ENCODE data around the gene GIMAP8.

The GIMAP8 gene

GRCh38 chr7:150446288-150446938 lies 4.0 kb upstream of the GIMAP8 start:
- TF ChIP-seq POLR2AphosphoS5 (IDR thresholded peaks at IDR 0.05; ENCODE audit: low read depth) = no peak
- TF ChIP-seq GABPA (IDR thresholded peaks at IDR 0.05; ENCODE audit: low read depth) = no peak
- TF ChIP-seq SPI1 (IDR thresholded peaks at IDR 0.05; ENCODE audit: borderline replicate concordance, low read depth) = no peak
- no peak for TF ChIP-seq REST (IDR thresholded peaks at IDR 0.05; ENCODE audit: insufficient replicate concordance, low read depth)
- TF ChIP-seq CTCF (IDR thresholded peaks at IDR 0.05; ENCODE audit: insufficient read depth, low read length) = no peak
- DNase-seq (ENCODE audit: low read depth in 1 of 2, low spot score in 1 of 2) = no peak
- H3K27ac ChIP-seq (replicated peaks) = no peak overlapping the region
- H3K4me3 ChIP-seq (replicated peaks; ENCODE audit: insufficient read depth, low read length) = no peak overlapping the region
- no peaks in the 10 kb centered on the region for H3K27me3 ChIP-seq (ENCODE audit: insufficient read depth, poor library complexity, severe bottlenecking)

- no peak overlapping the region for H3K27ac ChIP-seq (replicated peaks)
- no peak overlapping the region for H3K4me3 ChIP-seq (replicated peaks; ENCODE audit: insufficient read depth, low read length)
- TF ChIP-seq SPI1 (IDR thresholded peaks at IDR 0.05; ENCODE audit: borderline replicate concordance, low read depth) (no peak), POLR2AphosphoS5 (IDR thresholded peaks at IDR 0.05; ENCODE audit: low read depth) (no peak), REST (IDR thresholded peaks at IDR 0.05; ENCODE audit: insufficient replicate concordance, low read depth) (no peak), GABPA (IDR thresholded peaks at IDR 0.05; ENCODE audit: low read depth) (no peak), CTCF (IDR thresholded peaks at IDR 0.05; ENCODE audit: insufficient read depth, low read length) (no peak)
- DNase-seq (ENCODE audit: low read depth in 1 of 2, low spot score in 1 of 2) = no peak
- H3K27me3 ChIP-seq (ENCODE audit: insufficient read depth, poor library complexity, severe bottlenecking) = no peaks in the 10 kb centered on the region
These were observed 2.3 kb upstream of the GIMAP8 start for GRCh38 chr7:150447966-150448788.

GRCh38 chr7:150448789-150449147 lies 1.7 kb upstream of the GIMAP8 start:
- no peak for TF ChIP-seq SPI1 (IDR thresholded peaks at IDR 0.05; ENCODE audit: borderline replicate concordance, low read depth)
- TF ChIP-seq CTCF (IDR thresholded peaks at IDR 0.05; ENCODE audit: insufficient read depth, low read length) = peak; percentile 73
- no peak for TF ChIP-seq GABPA (IDR thresholded peaks at IDR 0.05; ENCODE audit: low read depth)
- no peak for TF ChIP-seq REST (IDR thresholded peaks at IDR 0.05; ENCODE audit: insufficient replicate concordance, low read depth)
- no peak for TF ChIP-seq POLR2AphosphoS5 (IDR thresholded peaks at IDR 0.05; ENCODE audit: low read depth)
- Histone ChIP-seq H3K27me3 (ENCODE audit: insufficient read depth, poor library complexity, severe bottlenecking) (no peaks in the 10 kb centered on the region), H3K27ac (replicated peaks) (no peak overlapping the region), H3K4me3 (replicated peaks; ENCODE audit: insufficient read depth, low read length) (no peak overlapping the region)
- peak; percentile 41 to 69 for DNase-seq (ENCODE audit: low read depth in 1 of 2, low spot score in 1 of 2)
